ENCODE measurements around the gene LEFTY1.

LEFTY1 gene

GRCh38 chr1:225915538-225915991, 26.6 kb upstream of the LEFTY1 start:
- no peak for DNase-seq (ENCODE audit: low read depth in 2 of 2)

GRCh38 chr1:225914947-225915346, 26.0 kb upstream of the LEFTY1 start:
- DNase-seq (ENCODE audit: low read depth in 2 of 2) = no peak

DNA sequence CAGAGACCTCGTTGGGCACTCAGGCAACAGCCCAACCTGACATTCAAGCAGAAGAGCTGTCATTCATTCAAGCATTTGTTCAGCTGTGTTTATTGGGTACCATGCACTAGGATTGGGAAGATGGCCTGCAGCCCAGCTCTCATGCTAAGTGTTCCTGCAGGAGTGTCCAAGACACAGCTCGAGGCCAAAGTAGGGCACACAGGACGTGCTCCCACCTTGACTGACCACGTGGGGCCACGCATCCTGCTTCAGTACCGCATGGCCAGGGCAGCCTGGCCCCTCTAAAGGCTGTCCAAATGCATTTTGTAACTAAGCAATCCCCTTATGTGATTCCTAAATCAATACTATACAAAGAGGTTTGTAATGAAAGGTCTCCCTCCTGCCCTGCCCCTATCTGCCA, 25.4 kb upstream of the LEFTY1 start:
- no peak for DNase-seq (ENCODE audit: low read depth in 2 of 2)

- DNase-seq (ENCODE audit: low read depth in 2 of 2) = peak; percentile 43 to 49
These were observed 22.5 kb upstream of the LEFTY1 start for GRCh38 chr1:225911191-225912130.

DNA sequence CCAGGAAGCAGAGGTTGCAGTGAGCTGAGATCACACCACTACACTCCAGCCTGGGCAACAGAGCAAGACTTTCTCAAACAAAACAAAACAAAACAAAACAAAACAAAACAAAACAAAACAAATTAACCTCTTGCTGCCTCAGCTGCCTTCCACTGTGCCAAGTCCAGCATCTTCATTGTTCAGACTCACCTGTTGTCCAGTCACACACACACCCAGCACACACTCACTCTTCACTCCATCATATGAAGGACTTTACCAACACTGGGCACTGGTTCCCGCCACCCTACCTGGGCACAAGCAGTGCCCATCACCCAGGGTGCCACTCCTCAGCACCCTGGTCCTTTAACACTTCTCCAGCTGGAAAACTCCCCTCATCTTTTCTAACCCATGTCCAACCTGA, 20.5 kb upstream of the LEFTY1 start:
- no peak for DNase-seq (ENCODE audit: low read depth in 2 of 2)

DNA sequence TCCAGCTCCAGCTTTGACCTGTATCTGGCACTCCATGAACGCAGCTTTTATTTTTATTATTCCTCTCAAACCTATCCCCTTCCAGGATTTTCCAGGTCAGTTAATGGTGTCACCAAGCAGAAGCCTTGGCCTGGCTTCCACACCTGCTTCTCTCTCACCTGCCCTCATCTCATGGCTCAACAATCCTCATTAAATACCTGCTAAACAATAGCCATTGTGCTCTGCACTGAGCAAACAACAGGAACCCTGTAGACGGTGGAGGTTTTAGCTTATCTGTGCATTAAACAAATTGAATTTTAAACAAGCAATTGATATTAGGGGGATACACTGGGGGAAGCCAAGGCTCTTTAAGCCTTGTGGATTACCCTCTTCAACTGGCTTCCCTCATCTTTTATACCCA, 19.8 kb upstream of the LEFTY1 start:
- no peak for DNase-seq (ENCODE audit: low read depth in 2 of 2)

DNA sequence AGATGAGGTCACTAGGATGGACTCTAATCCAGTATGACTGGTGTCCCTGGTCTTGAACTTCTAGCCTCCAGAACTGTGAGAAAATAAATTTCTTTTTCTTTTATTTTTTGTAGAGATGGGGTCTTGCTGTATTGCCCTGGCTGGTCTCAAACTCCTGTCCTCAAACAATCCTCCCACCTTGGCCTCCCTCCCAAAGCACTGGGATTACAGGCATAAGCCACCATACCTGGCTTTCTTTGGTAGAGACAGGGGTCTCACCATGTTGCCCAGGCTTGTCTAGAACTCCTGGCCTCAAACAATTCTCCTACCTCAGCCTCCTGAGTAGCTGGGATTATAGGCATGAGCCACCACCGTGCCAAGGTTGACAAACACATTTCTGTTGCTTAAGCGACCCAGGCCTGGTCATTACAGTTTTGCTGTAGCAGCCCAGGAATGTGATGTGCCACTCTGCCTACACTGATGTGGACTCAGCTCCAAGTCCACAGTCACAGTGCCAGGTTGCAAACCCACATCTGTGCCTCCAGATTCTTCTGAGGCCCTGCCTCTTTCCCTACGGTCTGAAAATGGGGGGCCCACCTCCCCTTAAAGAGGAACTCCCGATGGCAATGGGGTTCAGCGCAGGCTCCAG, 19.2 kb upstream of the LEFTY1 start:
- no peak for DNase-seq (ENCODE audit: low read depth in 2 of 2)

- DNase-seq (ENCODE audit: low read depth in 2 of 2) = no peak
These were observed 18.4 kb upstream of the LEFTY1 start for GRCh38 chr1:225907341-225907740.

DNA sequence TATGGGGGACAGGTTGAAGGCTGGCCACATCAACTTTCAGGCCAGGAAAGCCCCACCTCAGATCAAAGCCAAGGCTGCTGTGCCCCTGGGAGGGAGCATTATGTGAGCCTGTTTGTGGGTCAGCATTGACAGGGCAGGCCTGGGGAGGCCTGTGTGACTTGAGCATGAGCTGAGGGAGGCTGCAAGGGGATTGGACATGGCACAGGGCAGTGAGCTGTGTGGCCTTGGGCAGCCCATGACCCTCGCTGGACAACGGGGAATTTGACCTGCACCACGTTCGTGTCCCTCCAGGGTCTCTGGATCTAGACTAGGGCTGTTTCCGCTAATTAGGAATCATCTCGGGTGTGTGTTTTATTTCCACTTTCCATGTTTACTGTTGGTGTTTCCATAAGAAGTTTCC, 17.5 kb upstream of the LEFTY1 start:
- DNase-seq (ENCODE audit: low read depth in 2 of 2) = no peak

DNA sequence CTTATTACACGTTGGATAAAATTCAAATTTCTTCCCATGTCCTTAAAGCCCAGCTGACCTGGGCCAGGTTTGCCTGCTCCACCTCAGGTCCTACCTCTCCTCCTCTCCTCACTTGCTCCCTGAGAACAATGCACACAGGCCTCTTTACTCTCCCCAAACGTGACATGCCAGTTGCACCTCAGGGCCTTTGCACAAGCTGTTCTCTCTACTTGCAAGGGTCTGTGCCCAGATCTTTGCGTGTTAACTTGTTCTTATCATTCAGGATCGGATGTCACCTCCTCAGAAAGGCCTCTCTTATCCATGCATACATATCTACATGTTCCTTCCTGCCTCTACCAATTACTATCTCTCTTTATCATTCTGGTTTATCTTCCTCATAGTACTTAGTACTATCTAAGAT, 14.7 kb upstream of the LEFTY1 start:
- no peak for DNase-seq (ENCODE audit: low read depth in 2 of 2)

GRCh38 chr1:225899044-225899925, 10.3 kb upstream of the LEFTY1 start:
- no peak for DNase-seq (ENCODE audit: low read depth in 2 of 2)

DNA sequence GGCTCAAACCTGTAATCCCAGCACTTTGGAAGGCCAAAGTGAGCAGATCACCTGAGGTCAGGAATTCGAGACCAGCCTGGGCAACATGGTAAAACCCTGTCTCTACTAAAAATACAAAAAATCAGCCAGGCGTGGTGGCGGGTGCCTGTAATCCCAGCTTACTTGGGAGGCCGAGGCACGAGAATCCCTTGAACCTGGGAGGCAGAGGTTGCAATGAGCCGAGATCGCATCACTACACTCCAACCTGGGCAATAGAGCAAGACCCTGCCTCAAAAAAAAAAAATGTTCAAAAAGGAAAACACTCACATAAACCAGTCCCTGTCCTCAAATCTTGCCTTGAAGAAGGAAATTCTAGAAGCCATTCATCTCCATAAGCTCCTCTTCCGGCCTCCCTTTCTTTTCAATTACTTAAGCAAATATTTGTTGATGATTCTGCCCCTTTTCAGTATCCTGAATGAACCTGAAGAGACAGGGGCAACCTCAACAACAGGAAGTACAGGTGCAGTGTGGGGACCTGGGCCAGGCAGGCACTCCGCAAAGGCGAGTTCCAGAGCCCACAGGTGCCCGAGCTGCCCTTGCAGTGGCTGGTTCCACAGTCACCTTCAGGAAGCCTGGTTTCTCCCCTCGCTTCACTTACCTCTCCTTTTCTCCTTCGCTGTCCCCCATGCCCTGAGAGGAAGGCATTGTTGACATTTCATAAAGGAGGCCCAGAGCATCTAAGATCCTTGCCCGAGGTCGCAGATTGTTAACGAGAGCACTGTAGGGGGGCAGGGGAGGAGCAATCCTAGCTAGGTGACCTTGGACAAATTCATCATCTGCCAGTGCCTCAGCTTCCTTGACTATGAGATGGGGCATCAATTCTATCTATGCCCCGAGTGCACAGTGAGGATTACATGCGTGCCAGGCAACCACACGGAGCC, 8.9 kb upstream of the LEFTY1 start:
- no peak for DNase-seq (ENCODE audit: low read depth in 2 of 2)

DNA sequence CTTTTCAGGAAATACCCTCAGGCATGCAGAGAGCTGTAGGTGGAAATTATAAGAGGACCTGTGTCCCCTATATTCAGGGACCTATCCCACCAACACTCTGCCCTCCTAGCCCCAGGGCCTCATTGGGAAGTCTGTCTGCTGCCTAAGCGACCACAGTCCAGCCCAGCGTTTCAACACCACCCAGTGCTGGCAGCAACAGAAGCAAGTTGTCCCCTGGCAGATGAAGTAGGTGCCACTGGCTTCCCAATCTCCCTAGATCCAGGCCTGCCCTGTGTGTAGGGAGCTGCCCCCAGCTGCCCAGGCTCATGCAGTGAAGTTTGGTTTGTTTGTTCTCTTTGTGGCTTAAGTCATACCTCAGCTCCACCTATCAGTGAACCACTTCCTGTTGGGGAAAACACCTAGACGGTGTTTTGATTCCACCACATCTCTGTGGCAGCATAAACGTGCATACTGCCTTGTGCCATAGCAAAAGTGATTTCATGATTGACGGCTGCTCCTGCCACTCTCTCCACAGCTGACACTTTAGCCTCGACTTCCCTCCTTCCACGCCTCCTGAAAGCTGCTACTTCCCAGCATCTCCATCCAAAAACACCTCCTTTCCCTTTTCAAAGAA, 8.1 kb upstream of the LEFTY1 start:
- DNase-seq (ENCODE audit: low read depth in 2 of 2) = peak; percentile 43 to 48

- no peak for DNase-seq (ENCODE audit: low read depth in 2 of 2)
These were observed 7.5 kb upstream of the LEFTY1 start for GRCh38 chr1:225896494-225896893.

DNA sequence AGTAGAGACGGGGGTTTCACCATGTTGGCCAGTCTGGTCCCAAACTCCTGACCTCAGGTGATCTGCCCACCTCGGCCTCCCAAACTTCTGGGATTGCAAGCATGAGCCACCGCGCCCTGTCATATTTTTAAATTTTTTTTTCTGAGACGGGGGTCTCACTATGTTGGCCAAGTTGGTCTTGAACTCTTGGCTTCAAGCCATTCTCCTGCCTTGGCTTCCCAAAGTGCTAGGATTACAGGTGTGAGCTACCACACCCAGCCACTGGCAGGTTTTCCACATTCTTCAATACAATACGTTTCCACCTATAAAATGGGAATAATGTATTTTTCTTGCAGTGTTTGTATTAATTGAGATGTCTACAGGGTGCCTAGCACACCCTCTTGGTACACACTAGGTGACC, 3.4 kb upstream of the LEFTY1 start:
- no peak for DNase-seq (ENCODE audit: low read depth in 2 of 2)

- no peak for DNase-seq (ENCODE audit: low read depth in 2 of 2)
These were observed 2.5 kb upstream of the LEFTY1 start for GRCh38 chr1:225891229-225891972.

GRCh38 chr1:225890346-225891228, 1.6 kb upstream of the LEFTY1 start:
- DNase-seq (ENCODE audit: low read depth in 2 of 2) = no peak

- no peak for DNase-seq (ENCODE audit: low read depth in 2 of 2)
These were observed 797 bp upstream of the LEFTY1 start for GRCh38 chr1:225889743-225890142.

Data from stimulated activated CD8-positive, alpha-beta memory T cell treated with anti-CD3 and anti-CD28 coated beads, Interleukin-15, amount 100 ng/mL, for 48 hours (primary cell).